Progenitor cell of endocrine pancreas (in vitro differentiated cells): Measurements from ENCODE around the gene ATP11C. TPM values are rescaled to one million over a fixed set of nuclear protein-coding genes. Genes with fewer than 3 reads are reported as not detected.

ENCODE experiments used
- DNase-seq: peaks from one replicate; pipeline ENCODE4 v3.0.0; 2021; ENCODE audit warnings: low spot score; ENCODE audit not compliant: unreplicated experiment
- H3K27ac Mint-ChIP-seq: 2 replicates; pipeline ENCODE4 v1.8.0; 2021; ENCODE audit warnings: mild to moderate bottlenecking, moderate library complexity, mixed read lengths
- H3K27me3 Mint-ChIP-seq: 2 replicates; pipeline ENCODE4 v1.8.0; 2021; ENCODE audit warnings: mixed read lengths
- H3K36me3 Mint-ChIP-seq: 2 replicates; pipeline ENCODE4 v1.8.0; 2022; ENCODE audit warnings: mixed read lengths; ENCODE audit not compliant: insufficient read depth
- H3K4me1 Mint-ChIP-seq: 2 replicates; pipeline ENCODE4 v1.8.0; 2021; ENCODE audit warnings: low read depth, mixed read lengths
- H3K4me3 Mint-ChIP-seq: 2 replicates; pipeline ENCODE4 v1.8.0; 2021; ENCODE audit warnings: low read depth, mild to moderate bottlenecking, moderate library complexity, mixed read lengths
- H3K9me3 Mint-ChIP-seq: 2 replicates; pipeline ENCODE4 v1.8.0; 2021; ENCODE audit warnings: low read depth, mixed read lengths
- CTCF ChIP-seq: fragments of 200-600 bp; sonication (generic); IDR thresholded peaks from one replicate; pipeline ENCODE4 v1.5.0; 2021; ENCODE audit warnings: antibody characterized with exemption, mild to moderate bottlenecking; ENCODE audit not compliant: unreplicated experiment
- total RNA-seq: library from RNA; stranded (reverse); gene quantifications from 2 replicates; pipeline ENCODE4 v1.2.1, GENCODE V29; 2021

ATP11C gene
- total RNA-seq, 1 donor from 2014 or later, result 38.3 TPM

GRCh38 chrX:139881572-139881971 lies 51.3 kb downstream of the ATP11C start:
- Mint-ChIP-seq H3K27ac (no peak overlapping the region), H3K4me1 (no peaks in the 10 kb centered on the region), H3K4me3 (no peak overlapping the region), H3K36me3 (peaks cover 5% of the 10 kb centered on the region), H3K9me3 (peaks cover 3% of the 10 kb centered on the region), H3K27me3 (no peaks in the 10 kb centered on the region)
- DNase-seq, result no peak
- TF ChIP-seq CTCF, result no peak

GRCh38 chrX:139881130-139881529 lies 51.7 kb downstream of the ATP11C start:
- peaks cover 5% of the 10 kb centered on the region for H3K36me3 Mint-ChIP-seq
- H3K27me3 Mint-ChIP-seq, result no peaks in the 10 kb centered on the region
- TF ChIP-seq CTCF, result no peak
- no peak for DNase-seq
- H3K9me3 Mint-ChIP-seq, result peaks cover 3% of the 10 kb centered on the region
- H3K4me3 Mint-ChIP-seq, result no peak overlapping the region
- H3K27ac Mint-ChIP-seq, result no peak overlapping the region
- no peaks in the 10 kb centered on the region for H3K4me1 Mint-ChIP-seq

- DNase-seq, result no peak
- H3K4me1 Mint-ChIP-seq, result peaks cover 3% of the 10 kb centered on the region
- no peak for TF ChIP-seq CTCF
- H3K9me3 Mint-ChIP-seq, result no peaks in the 10 kb centered on the region
- no peak overlapping the region for H3K4me3 Mint-ChIP-seq
- no peak overlapping the region for H3K27ac Mint-ChIP-seq
- peaks cover 5% of the 10 kb centered on the region for H3K36me3 Mint-ChIP-seq
- H3K27me3 Mint-ChIP-seq, result no peaks in the 10 kb centered on the region
These were observed 55.0 kb downstream of the ATP11C start for GRCh38 chrX:139877710-139878414.

- no peak for DNase-seq
- H3K36me3 Mint-ChIP-seq, result peaks cover 5% of the 10 kb centered on the region
- no peaks in the 10 kb centered on the region for H3K27me3 Mint-ChIP-seq
- TF ChIP-seq CTCF, result no peak
- H3K4me1 Mint-ChIP-seq, result peaks cover 5% of the 10 kb centered on the region
- no peaks in the 10 kb centered on the region for H3K9me3 Mint-ChIP-seq
- no peak overlapping the region for H3K4me3 Mint-ChIP-seq
- H3K27ac Mint-ChIP-seq, result no peak overlapping the region
These were observed 57.0 kb downstream of the ATP11C start for GRCh38 chrX:139875841-139876240.

- H3K36me3 Mint-ChIP-seq, result peaks cover 9% of the 10 kb centered on the region
- H3K9me3 Mint-ChIP-seq, result peaks cover 6% of the 10 kb centered on the region
- no peak overlapping the region for H3K27ac Mint-ChIP-seq
- no peak for DNase-seq
- no peaks in the 10 kb centered on the region for H3K27me3 Mint-ChIP-seq
- H3K4me1 Mint-ChIP-seq, result peaks cover 6% of the 10 kb centered on the region
- TF ChIP-seq CTCF, result no peak
- H3K4me3 Mint-ChIP-seq, result no peak overlapping the region
These were observed 63.1 kb downstream of the ATP11C start for GRCh38 chrX:139869796-139870195.
